Measurements from ENCODE around the gene FAIM.

FAIM gene

DNA sequence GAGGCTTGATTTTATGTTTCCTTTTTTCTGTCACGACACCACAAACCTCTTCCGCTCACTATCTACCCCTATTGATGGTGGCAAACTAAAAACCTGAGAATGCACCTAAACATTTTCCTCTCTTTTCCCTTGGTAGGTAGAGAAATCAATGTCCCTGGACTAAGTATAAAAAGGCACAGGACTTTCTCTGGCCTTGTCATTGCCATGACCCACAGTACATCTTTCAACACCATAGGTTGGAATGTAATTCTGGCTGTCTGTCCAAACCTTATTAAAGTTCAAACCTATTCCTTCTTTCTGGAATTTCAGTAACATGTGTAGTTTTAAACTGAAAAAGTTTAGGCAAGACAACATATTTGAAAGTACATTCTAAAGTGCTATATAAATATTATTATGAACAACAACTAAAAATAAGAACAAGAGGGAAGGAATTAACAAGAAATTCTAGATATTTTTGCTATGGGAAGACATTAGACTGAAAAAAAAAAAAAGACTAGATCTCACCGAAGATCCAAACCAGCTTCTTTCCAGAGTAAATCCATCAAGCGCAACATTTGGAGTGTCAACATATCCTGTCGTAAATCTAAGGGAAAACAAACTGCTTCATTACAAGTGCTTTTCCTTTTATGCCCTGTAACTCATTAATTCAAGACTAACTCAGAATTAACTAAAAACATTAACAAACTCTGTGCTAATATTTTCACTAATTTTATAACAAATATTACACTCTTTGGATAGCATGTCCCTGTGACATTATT lies 73.1 kb downstream of the FAIM start:
- DNase-seq: no peak

DNA sequence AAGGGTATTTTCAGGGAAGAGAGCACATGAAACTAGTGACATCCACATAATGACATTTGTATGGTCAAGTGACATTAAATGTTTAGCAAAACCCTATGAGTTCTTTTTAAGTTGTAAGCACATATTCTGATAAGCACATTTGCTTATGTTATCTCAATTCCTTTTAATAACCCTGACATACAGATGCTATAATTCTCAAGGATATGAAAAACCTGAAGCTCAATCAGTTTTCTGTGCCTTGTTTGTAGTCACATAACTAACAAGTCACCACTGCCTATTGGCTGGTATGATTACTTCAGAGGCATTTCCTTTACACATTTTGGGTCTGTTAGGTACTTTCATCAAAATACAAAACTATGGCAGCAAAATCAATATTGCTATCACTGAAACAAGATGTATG lies 74.1 kb downstream of the FAIM start:
- no peak for DNase-seq
